Stimulated activated CD4-positive, alpha-beta T cell treated with anti-CD3 and anti-CD28 coated beads, Interleukin-4, amount 100 ng/mL, for 48 hours (primary cell): ENCODE results near the gene GPC3.

Experiments
- DNase-seq, 2 donors: peaks; one replicate each; pipeline ENCODE4 v3.0.0-alpha.2; 2020; ENCODE audit warnings: low read depth in 2 of 2

The GPC3 gene

DNA sequence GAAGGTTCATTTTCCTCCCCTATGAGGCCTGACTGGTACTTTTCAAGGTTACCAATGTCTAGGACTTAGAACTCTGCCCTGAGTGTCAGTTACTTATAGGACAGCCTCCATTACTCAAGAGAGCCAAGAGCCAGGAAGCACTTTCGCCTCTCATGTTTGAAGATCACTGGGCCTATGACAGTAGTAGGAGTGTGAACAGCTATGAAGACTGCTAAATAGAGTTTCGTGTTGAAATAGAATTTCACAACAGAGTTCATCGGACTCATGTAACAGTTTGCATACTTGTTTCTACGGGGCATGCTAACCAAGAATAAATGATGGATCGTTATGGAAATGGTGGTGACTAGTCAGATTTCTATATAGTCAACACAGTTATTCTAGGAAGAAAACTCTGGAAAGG, 472.3 kb downstream of the GPC3 start:
- DNase-seq = no peak

DNA sequence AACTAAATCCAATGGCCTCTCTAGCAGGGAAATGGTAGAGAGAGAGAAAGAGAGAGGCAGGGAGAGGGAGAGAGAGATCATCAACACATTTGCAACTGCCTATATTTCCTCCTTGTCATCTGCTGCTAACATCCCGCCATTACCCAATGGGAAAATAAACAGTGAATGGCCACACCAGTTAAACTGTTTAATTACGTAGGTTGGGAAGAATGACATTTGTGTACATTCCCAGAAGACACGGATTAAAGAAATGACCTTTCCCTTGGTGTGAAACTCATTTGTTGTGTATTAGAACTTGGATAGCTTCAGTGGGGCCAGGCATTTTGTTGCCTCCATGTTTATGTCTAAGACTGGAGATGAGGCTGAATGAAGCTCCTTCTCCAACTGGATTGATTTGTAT, 474.4 kb downstream of the GPC3 start:
- no peak for DNase-seq

DNA sequence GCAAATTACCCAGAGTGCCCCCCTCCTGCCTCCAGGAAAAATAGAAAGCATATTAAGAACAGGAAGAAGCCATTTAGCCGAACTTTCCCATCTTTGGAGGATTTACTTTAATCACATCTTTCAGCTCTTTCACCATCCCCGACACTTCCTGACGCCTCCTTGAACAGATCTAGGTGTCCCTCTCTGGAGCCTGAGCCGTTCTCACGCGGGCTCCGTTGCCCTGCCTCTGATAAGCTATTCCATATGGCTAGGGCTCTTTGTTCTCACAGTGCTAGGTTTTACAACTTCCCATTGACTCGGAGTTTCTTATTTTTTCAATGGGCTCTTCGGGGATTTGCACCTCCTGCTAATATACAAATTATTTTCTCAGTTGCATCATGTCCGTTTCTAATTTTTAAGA, 488.0 kb downstream of the GPC3 start:
- no peak for DNase-seq

DNA sequence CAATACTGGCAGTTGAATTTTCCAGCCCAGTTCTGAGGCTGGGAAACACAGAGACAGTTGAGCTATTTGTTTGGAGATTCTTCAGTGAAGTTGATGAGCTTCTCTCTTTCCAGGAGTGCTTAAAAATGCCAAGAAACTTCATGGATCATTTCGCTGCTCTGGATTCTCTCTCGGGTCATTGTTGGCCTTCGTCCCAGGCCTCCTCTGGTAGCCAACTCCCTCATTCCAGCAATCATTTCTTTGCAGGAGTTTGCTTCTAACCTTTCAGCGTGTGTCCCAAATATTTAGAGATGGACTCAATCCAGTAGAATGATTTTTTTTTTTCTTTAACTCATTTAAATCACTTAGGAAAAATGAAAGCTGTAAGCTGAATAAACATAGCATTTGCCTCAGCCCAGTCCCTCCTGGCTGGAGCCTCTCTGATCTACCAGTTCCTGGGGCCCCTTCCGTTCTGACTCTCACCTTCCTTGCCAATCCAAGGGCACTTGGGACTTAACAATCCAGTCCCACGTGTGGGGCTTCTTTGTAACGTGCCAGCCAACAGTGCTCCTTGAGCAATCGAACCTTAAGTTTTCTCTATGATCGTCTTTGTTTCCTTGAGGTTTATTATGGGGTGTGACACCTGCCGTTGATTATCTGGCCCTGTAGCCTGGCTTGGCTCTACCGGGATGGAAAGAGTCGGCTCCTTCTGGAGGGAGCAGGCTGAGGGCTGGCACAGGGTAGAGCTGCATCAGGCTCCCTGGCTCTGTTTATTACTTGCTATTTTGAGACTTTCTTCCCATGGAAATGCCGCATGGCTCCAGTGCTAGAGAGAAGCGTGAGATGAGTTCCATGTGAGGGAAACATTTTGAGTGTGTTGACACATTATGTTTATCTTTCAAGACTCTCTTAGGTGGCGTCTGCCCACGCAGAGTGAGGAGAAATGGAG, 489.7 kb downstream of the GPC3 start:
- DNase-seq = no peak

DNA sequence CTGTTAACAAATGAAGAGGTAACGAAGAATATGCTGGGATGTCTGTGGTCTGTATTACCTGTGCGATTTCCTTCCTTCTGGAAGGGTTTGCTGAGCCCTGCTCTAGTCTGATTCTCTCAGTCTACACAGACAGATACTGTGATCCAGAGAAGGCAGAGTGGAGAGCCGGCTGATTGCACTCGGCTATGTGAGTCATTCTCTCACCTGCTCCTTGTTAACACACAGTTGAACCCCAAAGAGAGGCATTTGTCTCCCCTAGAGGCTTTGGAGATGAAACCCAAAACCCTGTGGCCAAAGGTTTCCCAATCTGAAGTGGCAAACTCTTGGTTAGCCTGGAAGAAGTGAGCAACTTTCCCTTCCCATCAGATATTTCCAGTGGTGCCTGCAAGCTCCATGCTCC, 492.0 kb downstream of the GPC3 start:
- DNase-seq = no peak

DNA sequence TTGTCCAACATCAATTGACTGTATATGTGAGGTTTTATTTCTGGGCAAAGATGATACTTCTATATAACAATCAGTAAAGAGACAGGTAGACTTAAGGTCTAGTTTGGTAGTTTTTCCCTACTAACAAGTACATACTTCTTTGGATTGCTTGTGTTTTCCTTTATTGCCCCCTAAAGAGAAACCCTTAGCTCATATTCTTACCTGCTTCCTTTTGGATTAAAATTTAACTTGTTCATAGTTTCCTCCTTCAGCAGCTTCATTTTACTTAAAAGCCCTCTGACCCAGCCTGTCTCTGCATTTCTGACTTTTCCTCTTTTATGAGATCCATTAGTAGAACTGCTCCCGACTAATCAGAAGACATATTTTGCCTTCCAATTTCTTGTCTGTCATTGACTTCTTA, 494.4 kb downstream of the GPC3 start:
- DNase-seq = no peak
